ENCODE measurements around the gene RABEP2.
"Not testable (repeated sequence)": the region's sequence is repeated elsewhere in the genome, so short reads cannot be mapped to it uniquely, and the experiment has no call there.

RABEP2 gene

DNA sequence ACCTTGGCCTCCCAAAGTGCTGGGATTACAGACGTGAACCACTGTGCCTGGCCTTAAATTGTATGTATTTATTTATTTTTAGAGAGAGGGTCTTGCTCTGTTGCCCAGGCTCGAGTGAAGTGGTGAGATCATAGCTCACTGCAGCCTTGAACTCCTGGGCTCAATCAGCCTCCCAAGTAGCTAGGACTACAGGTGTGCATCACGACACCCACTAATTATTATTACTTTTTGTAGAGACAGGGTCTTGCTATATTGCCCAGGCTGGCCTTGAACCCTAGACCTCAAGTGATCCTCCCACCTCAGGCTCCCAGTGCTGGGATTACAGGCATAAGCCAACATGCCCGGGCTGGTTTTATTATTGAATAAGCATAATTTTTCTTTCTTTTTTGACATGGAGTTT is 21.6 kb upstream of the RABEP2 start:
- ChIA-PET POLR2A (no interaction called here), CTCF (no interaction called here)
- TF ChIP-seq ELF4 (IDR thresholded peaks at IDR 0.05), result no peak
- no peak for TF ChIP-seq ZNF384 (IDR thresholded peaks at IDR 0.05)
- TF ChIP-seq PKNOX1 (IDR thresholded peaks at IDR 0.05), result no peak
- no peak for TF ChIP-seq FOXK2 (IDR thresholded peaks at IDR 0.05)
- no peak for TF ChIP-seq L3MBTL2 (conservative IDR thresholded peaks at IDR 0.05)
- no peak for TF ChIP-seq ARNT (IDR thresholded peaks at IDR 0.05)
- no peak for TF ChIP-seq LEF1 (IDR thresholded peaks at IDR 0.05; ENCODE audit: borderline replicate concordance)
- TF ChIP-seq CTBP1 (IDR thresholded peaks at IDR 0.05; ENCODE audit: borderline replicate concordance), result no peak
- TF ChIP-seq FOXA1 (IDR thresholded peaks at IDR 0.05), result no peak
- no peak for TF ChIP-seq NFRKB (IDR thresholded peaks at IDR 0.05)
- TF ChIP-seq SUZ12 (IDR thresholded peaks at IDR 0.05), result no peak
- no peak for TF ChIP-seq HDGF (IDR thresholded peaks at IDR 0.05; ENCODE audit: borderline replicate concordance)
- TF ChIP-seq SP1 (IDR thresholded peaks at IDR 0.05), result no peak
- no peak for TF ChIP-seq FOXM1 (IDR thresholded peaks at IDR 0.05; ENCODE audit: borderline replicate concordance)
- TF ChIP-seq TARDBP (IDR thresholded peaks at IDR 0.05), result no peak
- no peak for TF ChIP-seq BHLHE40 (IDR thresholded peaks at IDR 0.05; ENCODE audit: borderline replicate concordance)
- DNase-seq (ENCODE audit: extremely low spot score), result no peak

- TF ChIP-seq ZNF384 (IDR thresholded peaks at IDR 0.05) (no peak), ELF4 (IDR thresholded peaks at IDR 0.05) (no peak), FOXK2 (IDR thresholded peaks at IDR 0.05) (no peak), TARDBP (IDR thresholded peaks at IDR 0.05) (no peak), FOXM1 (IDR thresholded peaks at IDR 0.05; ENCODE audit: borderline replicate concordance) (no peak)
- DNase-seq (ENCODE audit: extremely low spot score), result no peak
- CTCF ChIA-PET, result no interaction called here
- POLR2A ChIA-PET, result interaction anchor here (1.2 kb wide), 1 partner anchor 97 kb away, joined by 3 read pairs; the partner anchor contains the start of gene TUFM
Measured at GRCh38 chr16:28943281-28943680, 18.2 kb upstream of the RABEP2 start.

GRCh38 chr16:28939825-28940224 is 14.8 kb upstream of the RABEP2 start:
- POLR2A ChIA-PET, result interaction anchor here (0.9 kb wide), 1 partner anchor 93 kb away, joined by 3 read pairs; the partner anchor contains the start of gene TUFM
- CTCF ChIA-PET; DNase-seq (ENCODE audit: extremely low spot score): not testable (repeated sequence)

GRCh38 chr16:28938721-28939120 is 13.7 kb upstream of the RABEP2 start:
- no peak for DNase-seq (ENCODE audit: extremely low spot score)
- ChIA-PET POLR2A (interaction anchor here (0.9 kb wide), 1 partner anchor 92 kb away, joined by 3 read pairs; the partner anchor contains the start of gene TUFM), CTCF (no interaction called here)
- TF ChIP-seq LEF1 (IDR thresholded peaks at IDR 0.05; ENCODE audit: borderline replicate concordance) (no peak), SP1 (IDR thresholded peaks at IDR 0.05) (no peak), TARDBP (IDR thresholded peaks at IDR 0.05) (no peak), ZNF384 (IDR thresholded peaks at IDR 0.05) (no peak), HDGF (IDR thresholded peaks at IDR 0.05; ENCODE audit: borderline replicate concordance) (no peak), BHLHE40 (IDR thresholded peaks at IDR 0.05; ENCODE audit: borderline replicate concordance) (no peak), L3MBTL2 (conservative IDR thresholded peaks at IDR 0.05) (no peak), PKNOX1 (IDR thresholded peaks at IDR 0.05) (no peak), FOXK2 (IDR thresholded peaks at IDR 0.05) (no peak), CTBP1 (IDR thresholded peaks at IDR 0.05; ENCODE audit: borderline replicate concordance) (no peak), NFRKB (IDR thresholded peaks at IDR 0.05) (no peak), FOXM1 (IDR thresholded peaks at IDR 0.05; ENCODE audit: borderline replicate concordance) (no peak), FOXA1 (IDR thresholded peaks at IDR 0.05) (no peak), SUZ12 (IDR thresholded peaks at IDR 0.05) (no peak), ELF4 (IDR thresholded peaks at IDR 0.05) (no peak), ARNT (IDR thresholded peaks at IDR 0.05) (no peak)

GRCh38 chr16:28937222-28937876 is 12.3 kb upstream of the RABEP2 start:
- DNase-seq (ENCODE audit: extremely low spot score), result no peak
- TF ChIP-seq TARDBP (IDR thresholded peaks at IDR 0.05) (no peak), CTBP1 (IDR thresholded peaks at IDR 0.05; ENCODE audit: borderline replicate concordance) (no peak), ELF4 (IDR thresholded peaks at IDR 0.05) (no peak), SP1 (IDR thresholded peaks at IDR 0.05) (no peak), BHLHE40 (IDR thresholded peaks at IDR 0.05; ENCODE audit: borderline replicate concordance) (no peak), ZNF384 (IDR thresholded peaks at IDR 0.05) (no peak)
- ChIA-PET CTCF (interaction anchor here (0.7 to 2.6 kb wide), 2 partner anchors 8 to 13 kb away, joined by 3 to 15 read pairs; partner anchors contain the start of gene NFATC2IP), POLR2A (interaction anchor here (1.5 to 2.7 kb wide), 3 partner anchors 11 to 116 kb away, joined by 3 to 16 read pairs (median 9); partner anchors contain the start of genes NFATC2IP and RABEP2)

DNA sequence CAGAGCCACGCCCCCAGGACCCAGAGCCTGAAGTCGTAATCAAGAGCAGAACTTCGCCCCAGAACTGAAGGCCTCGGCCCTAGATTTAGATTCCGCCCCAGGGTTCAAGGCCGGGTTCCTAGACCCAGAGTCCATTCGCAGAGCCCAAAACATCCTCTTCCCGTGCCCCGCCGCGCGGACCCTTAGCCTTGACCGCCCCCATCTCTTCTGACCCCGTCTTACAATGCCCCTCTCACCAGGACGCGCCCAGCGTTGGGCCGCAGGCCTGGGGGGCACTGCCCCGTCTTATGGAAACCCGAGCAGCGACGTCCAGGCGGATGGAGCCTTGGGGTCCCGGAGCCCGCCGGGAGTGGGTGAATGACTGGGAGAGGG is 11.7 kb upstream of the RABEP2 start:
- TF ChIP-seq FOXK2 (IDR thresholded peaks at IDR 0.05) (no peak), SUZ12 (IDR thresholded peaks at IDR 0.05) (no peak), PKNOX1 (IDR thresholded peaks at IDR 0.05) (no peak), ZNF384 (IDR thresholded peaks at IDR 0.05) (no peak), CTBP1 (IDR thresholded peaks at IDR 0.05; ENCODE audit: borderline replicate concordance) (no peak), SP1 (IDR thresholded peaks at IDR 0.05) (no peak), BHLHE40 (IDR thresholded peaks at IDR 0.05; ENCODE audit: borderline replicate concordance) (no peak), TARDBP (IDR thresholded peaks at IDR 0.05) (no peak), FOXA1 (IDR thresholded peaks at IDR 0.05) (no peak), ARNT (IDR thresholded peaks at IDR 0.05) (no peak), HDGF (IDR thresholded peaks at IDR 0.05; ENCODE audit: borderline replicate concordance) (no peak), L3MBTL2 (conservative IDR thresholded peaks at IDR 0.05) (no peak), FOXM1 (IDR thresholded peaks at IDR 0.05; ENCODE audit: borderline replicate concordance) (no peak), ELF4 (IDR thresholded peaks at IDR 0.05) (no peak), NFRKB (IDR thresholded peaks at IDR 0.05) (no peak)
- DNase-seq (ENCODE audit: extremely low spot score), result no peak
- ChIA-PET CTCF (interaction anchor here (0.7 to 2.6 kb wide), 3 partner anchors 8 to 70 kb away, joined by 3 to 15 read pairs (median 3); partner anchors contain the start of gene NFATC2IP), POLR2A (interaction anchor here (0.6 to 2.7 kb wide), 14 partner anchors 8 to 115 kb away, joined by 3 to 16 read pairs (median 4); partner anchors contain the start of genes ATXN2L, NFATC2IP, RABEP2 and SH2B1)
